Activated T-cell treated with anti-CD3 and anti-CD28 coated beads for 48 hours (primary cell): Measurements from ENCODE around the gene SNRNP35.
"Not testable (repeated sequence)": the region's sequence is repeated elsewhere in the genome, so short reads cannot be mapped to it uniquely, and the experiment has no call there.

Source experiments
- DNase-seq: peaks from one replicate; pipeline ENCODE4 v3.0.0-alpha.2; 2020; ENCODE audit warnings: low read depth

The SNRNP35 gene

GRCh38 chr12:123457980-123458779, at the start of gene SNRNP35:
Gene SNRNP35, plus strand, starts transcription at chr12:123458139. Its CDS starts 7,402 bp downstream, at chr12:123465541.
- DNase-seq = peak; percentile 72

- not testable (repeated sequence) for DNase-seq
Observed at GRCh38 chr12:123408619-123409018, 49.3 kb upstream of the SNRNP35 start.

GRCh38 chr12:123409284-123410040, 48.5 kb upstream of the SNRNP35 start:
- not testable (repeated sequence) for DNase-seq

GRCh38 chr12:123410041-123410412, 47.9 kb upstream of the SNRNP35 start:
- no peak for DNase-seq

- no peak for DNase-seq
Observed at GRCh38 chr12:123421314-123421713, 36.6 kb upstream of the SNRNP35 start.

- no peak for DNase-seq
Observed at GRCh38 chr12:123427036-123427769, 30.7 kb upstream of the SNRNP35 start.

- no peak for DNase-seq
Observed at GRCh38 chr12:123428591-123428990, 29.3 kb upstream of the SNRNP35 start.

- DNase-seq = not testable (repeated sequence)
Observed at GRCh38 chr12:123429101-123429500, 28.8 kb upstream of the SNRNP35 start.

- DNase-seq = not testable (repeated sequence)
Observed at GRCh38 chr12:123431951-123432817, 25.8 kb upstream of the SNRNP35 start.

GRCh38 chr12:123433615-123434014, 24.3 kb upstream of the SNRNP35 start:
- no peak for DNase-seq

- no peak for DNase-seq
Observed at GRCh38 chr12:123435636-123436016, 22.3 kb upstream of the SNRNP35 start.

- DNase-seq = peak; percentile 92
Observed at GRCh38 chr12:123436017-123436964, 21.6 kb upstream of the SNRNP35 start, which contains the start of gene RILPL2. Gene RILPL2, minus strand, starts transcription at chr12:123436684. Its CDS starts 264 bp downstream, at chr12:123436420.

- no peak for DNase-seq
Observed at GRCh38 chr12:123441523-123442164, 16.3 kb upstream of the SNRNP35 start.

- no peak for DNase-seq
Observed at GRCh38 chr12:123442774-123443173, 15.2 kb upstream of the SNRNP35 start.

- DNase-seq = no peak
Observed at GRCh38 chr12:123444092-123445026, 13.6 kb upstream of the SNRNP35 start.

GRCh38 chr12:123445388-123446332, 12.3 kb upstream of the SNRNP35 start:
- no peak for DNase-seq

- DNase-seq = no peak
Observed at GRCh38 chr12:123446333-123446713, 11.6 kb upstream of the SNRNP35 start.
